ENCODE data around the gene POU3F3. TPM values are rescaled to one million over a fixed set of nuclear protein-coding genes. Genes with fewer than 3 reads are reported as not detected.

The POU3F3 gene
- total RNA-seq, 6 donors from 2014 or later, result not detected

DNA sequence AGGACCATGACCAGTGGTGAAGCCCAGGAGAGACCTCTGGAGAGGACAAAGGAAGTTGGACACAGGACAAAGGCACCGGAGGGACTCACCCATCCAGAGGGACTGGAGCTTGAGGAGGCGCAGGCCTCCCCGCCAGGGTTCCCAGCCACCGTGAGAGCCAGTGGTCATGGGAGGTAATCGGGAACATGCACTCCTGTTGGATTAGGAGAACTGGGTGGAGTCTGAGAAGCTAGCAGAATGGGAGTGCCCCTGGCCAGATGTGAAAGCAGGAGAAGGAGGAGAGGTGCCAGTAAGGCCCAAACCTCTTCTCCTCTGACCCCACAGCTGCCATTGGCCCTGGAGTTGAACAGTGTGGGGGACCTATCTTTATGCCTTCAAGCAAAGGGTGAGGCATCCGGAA, 20.3 kb downstream of the POU3F3 start:
- Histone ChIP-seq H3K9me3 (no peaks in the 10 kb centered on the region), H3K4me1 (peaks cover 14 to 21% (median 16%) of the 10 kb centered on the region in 4 donors), H3K27me3 (peaks cover 0 to 18% (median 6%) of the 10 kb centered on the region in 4 donors), H3K27ac (no peak overlapping the region), H3K4me3 (no peak overlapping the region), H3K36me3 (no peaks in the 10 kb centered on the region)
- WGBS, 2 donors, result 75 to 80% methylated on average over 6 of the region's 6 CpGs
- no peak for DNase-seq
- no peak for ATAC-seq (ENCODE audit: low FRiP score in 2 of 2)
- TF ChIP-seq POLR2A (IDR thresholded peaks at IDR 0.05) (no peak), POLR2AphosphoS5 (IDR thresholded peaks at IDR 0.05) (no peak), EP300 (IDR thresholded peaks at IDR 0.05) (no peak)
- TF ChIP-seq, protein P1, sequence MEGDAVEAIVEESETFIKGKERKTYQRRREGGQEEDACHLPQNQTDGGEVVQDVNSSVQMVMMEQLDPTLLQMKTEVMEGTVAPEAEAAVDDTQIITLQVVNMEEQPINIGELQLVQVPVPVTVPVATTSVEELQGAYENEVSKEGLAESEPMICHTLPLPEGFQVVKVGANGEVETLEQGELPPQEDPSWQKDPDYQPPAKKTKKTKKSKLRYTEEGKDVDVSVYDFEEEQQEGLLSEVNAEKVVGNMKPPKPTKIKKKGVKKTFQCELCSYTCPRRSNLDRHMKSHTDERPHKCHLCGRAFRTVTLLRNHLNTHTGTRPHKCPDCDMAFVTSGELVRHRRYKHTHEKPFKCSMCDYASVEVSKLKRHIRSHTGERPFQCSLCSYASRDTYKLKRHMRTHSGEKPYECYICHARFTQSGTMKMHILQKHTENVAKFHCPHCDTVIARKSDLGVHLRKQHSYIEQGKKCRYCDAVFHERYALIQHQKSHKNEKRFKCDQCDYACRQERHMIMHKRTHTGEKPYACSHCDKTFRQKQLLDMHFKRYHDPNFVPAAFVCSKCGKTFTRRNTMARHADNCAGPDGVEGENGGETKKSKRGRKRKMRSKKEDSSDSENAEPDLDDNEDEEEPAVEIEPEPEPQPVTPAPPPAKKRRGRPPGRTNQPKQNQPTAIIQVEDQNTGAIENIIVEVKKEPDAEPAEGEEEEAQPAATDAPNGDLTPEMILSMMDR (IDR thresholded peaks at IDR 0.05), result no peak

DNA sequence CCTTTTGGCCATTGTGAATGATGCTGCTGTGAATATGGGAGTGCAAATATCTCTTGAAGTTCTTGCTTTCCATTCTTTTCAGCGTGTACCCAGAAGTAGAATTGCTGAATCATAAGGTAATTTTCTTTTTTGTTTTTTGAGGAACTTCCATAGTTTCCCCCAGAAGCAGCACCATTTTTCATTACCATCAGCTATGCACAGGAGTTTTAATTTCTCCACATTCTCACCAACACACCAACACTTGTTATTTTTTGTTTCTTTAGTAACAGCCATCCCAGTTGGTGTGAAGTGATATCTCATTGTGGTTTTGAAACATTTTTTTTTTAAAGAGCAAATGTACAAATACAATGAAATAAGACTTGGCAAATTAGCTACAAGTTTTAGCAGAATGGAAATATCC, 21.3 kb downstream of the POU3F3 start:
- TF ChIP-seq POLR2AphosphoS5 (IDR thresholded peaks at IDR 0.05), result no peak
- no peak for TF ChIP-seq EP300 (IDR thresholded peaks at IDR 0.05)
- no peak for TF ChIP-seq POLR2A (IDR thresholded peaks at IDR 0.05)
- TF ChIP-seq, protein P1 (IDR thresholded peaks at IDR 0.05), result no peak
- Histone ChIP-seq H3K27ac (no peak overlapping the region), H3K4me3 (no peak overlapping the region), H3K9me3 (no peaks in the 10 kb centered on the region), H3K36me3 (no peaks in the 10 kb centered on the region), H3K4me1 (peaks cover 14 to 21% (median 16%) of the 10 kb centered on the region in 4 donors), H3K27me3 (peaks cover 0 to 15% (median 6%) of the 10 kb centered on the region in 4 donors)
- DNase-seq (no peak), ATAC-seq (ENCODE audit: low FRiP score in 2 of 2) (no peak)
- WGBS, 2 donors, result 32 to 62% methylated on average over 1 of the region's 1 CpG

DNA sequence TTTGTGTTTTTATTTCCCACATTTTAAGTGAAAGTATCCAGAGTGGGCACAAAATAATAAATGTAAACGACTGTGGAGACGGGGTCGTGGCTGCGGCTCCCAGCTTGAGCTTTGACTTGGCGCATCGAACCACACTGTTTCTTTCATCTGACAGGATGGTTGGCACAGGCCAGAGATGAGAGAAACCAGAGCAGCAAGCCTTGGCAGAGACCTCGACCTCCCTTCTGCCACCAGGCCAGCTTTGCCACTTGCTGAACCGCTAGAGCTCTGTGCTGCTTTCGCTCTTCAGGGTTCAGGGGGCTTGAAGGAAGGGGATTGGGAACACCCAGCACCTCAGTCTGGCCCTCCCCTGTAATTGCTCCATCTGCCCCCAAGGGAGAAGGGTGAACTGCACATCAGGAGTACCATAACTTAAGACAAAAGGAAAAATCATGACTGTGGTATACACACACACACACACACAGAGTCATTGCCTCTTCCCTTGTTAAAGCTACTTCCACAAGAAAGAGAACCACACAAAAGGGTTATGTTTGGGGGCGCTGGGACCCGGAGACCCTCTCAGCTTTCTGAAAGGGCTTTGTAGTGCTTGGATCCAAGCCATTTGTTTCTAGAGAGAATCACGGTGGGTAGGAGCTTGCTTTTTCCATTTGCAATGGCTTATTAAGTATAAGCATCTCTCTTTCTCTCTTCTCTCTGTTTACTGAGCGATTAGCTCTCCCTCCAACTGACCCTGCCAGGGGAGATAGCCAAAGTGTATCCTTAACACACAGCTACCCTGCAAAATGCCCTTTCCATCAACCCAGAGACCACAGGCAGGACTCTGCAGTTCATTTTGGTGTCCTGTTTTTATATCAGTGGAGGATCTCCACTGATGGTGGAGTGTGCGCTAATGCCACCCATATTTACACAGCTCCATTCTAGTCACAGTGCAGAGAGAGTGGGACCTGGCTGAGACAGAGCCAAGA, 23.0 kb downstream of the POU3F3 start:
- Histone ChIP-seq H3K4me1 (peaks cover 13 to 19% (median 14%) of the 10 kb centered on the region in 4 donors), H3K27me3 (peaks cover 0 to 13% (median 6%) of the 10 kb centered on the region in 4 donors), H3K4me3 (no peak overlapping the region), H3K36me3 (no peaks in the 10 kb centered on the region), H3K9me3 (no peaks in the 10 kb centered on the region), H3K27ac (no peak overlapping the region)
- no peak for DNase-seq
- TF ChIP-seq POLR2A (IDR thresholded peaks at IDR 0.05) (no peak), EP300 (IDR thresholded peaks at IDR 0.05) (no peak), POLR2AphosphoS5 (IDR thresholded peaks at IDR 0.05) (no peak)
- TF ChIP-seq, protein P1 (IDR thresholded peaks at IDR 0.05), result no peak
- WGBS, 2 donors, result 80 to 81% methylated on average over 13 to 14 of the region's 14 CpGs
- ATAC-seq (ENCODE audit: low FRiP score in 2 of 2), result no peak

DNA sequence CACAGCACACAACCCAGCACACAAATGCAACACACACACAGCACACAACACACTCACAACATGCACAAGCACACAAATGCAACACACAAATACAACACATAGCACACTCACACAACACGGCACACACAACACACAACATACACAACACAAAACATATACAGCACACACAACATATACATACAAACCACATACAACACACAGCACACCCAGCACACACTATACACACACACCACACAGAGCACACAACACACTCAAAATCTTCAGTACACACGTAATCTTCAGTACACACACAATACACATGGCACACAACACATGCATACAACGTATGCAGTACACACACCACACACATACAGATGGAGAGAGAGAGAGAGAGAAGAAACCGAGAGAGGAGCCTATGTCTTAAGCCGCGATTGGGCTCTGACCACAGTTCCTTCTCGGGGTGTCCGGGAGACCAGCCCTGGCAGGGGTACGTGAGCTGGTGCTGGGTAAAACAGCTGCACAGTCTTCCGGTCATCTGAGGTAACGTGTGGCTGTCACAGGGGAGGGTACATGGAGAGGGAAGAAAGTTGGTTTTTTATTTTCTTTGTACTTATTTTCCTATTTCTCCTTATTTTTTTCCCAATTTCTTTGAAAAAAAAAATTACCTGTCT, 25.1 kb downstream of the POU3F3 start:
- TF ChIP-seq POLR2AphosphoS5 (IDR thresholded peaks at IDR 0.05) (no peak), POLR2A (IDR thresholded peaks at IDR 0.05) (no peak), EP300 (IDR thresholded peaks at IDR 0.05) (no peak)
- TF ChIP-seq, protein P1 (IDR thresholded peaks at IDR 0.05), result no peak
- ATAC-seq (ENCODE audit: low FRiP score in 2 of 2) (no peak), DNase-seq (no peak)
- no peaks in the 10 kb centered on the region for H3K36me3 ChIP-seq
- H3K27ac ChIP-seq, result no peak overlapping the region
- H3K4me3 ChIP-seq, result no peak overlapping the region
- H3K4me1 ChIP-seq, result no peaks in the 10 kb centered on the region
- WGBS, 2 donors, result 77 to 93% methylated on average over 11 of the region's 11 CpGs
- no peaks in the 10 kb centered on the region for H3K9me3 ChIP-seq
- H3K27me3 ChIP-seq, result no peaks in the 10 kb centered on the region
